ENCODE data around the gene ADH7.

GRCh38 chr4:99461623-99462401 lies 26.7 kb upstream of the ADH7 start:
- TF ChIP-seq CTCF (IDR thresholded peaks at IDR 0.05) (no peak), POLR2A (IDR thresholded peaks at IDR 0.05) (no peak)

Measured in heart left ventricle (tissue), 13 donors.